ENCODE measurements around the gene STX11. TPM values are rescaled to one million over a fixed set of nuclear protein-coding genes. Genes with fewer than 3 reads are reported as not detected.

Gene STX11
- total RNA-seq, 1 experiment from 2014 or later = 6.6 TPM

DNA sequence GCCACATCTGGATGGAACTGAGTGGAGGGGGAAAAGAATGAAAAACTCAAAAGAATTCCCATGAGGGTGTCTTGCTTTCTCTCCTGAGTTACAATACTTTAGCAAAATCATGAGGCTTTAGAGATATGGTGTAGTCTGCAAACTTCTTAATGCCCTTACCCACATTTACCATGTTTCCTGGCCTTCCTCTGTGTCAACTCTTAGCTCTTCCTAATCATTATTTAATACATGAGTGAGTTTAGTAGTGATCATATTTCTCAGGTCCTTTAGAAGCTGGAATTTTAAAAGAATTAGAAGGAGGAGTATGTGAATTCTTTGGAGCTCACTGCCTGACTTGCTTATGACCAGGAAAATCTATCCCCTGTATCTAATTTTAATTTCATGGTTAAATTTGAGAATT is 39.0 kb downstream of the STX11 start:
- in situ Hi-C loops (cut with HindIII; ENCODE audit: low pct_unique_long_range_greater_than_20kb, low sequenced_read_pairs) = no loop called here
- DNase-seq (ENCODE audit: low read depth, low spot score) = no peak

DNA sequence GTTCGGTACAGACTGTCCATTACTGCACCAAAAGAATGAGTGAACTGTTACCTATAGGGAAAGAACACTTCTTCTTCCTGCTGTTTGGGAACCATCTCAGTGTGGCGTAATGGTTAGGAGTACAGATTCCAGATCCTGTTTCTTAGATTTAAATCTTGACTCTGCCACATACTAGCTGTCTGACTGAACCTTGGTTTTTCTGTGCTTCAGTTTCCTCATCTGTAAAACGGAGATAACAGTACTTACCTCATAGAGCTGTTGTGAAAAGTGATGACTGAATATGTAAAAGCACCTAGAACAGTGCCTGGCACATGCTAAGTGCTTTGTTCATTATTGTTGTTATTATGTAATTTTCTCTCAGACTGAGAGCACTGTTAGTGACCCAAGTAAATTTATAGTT is 39.8 kb downstream of the STX11 start:
- DNase-seq (ENCODE audit: low read depth, low spot score) = no peak
- in situ Hi-C loops (cut with HindIII; ENCODE audit: low pct_unique_long_range_greater_than_20kb, low sequenced_read_pairs) = no loop called here

DNA sequence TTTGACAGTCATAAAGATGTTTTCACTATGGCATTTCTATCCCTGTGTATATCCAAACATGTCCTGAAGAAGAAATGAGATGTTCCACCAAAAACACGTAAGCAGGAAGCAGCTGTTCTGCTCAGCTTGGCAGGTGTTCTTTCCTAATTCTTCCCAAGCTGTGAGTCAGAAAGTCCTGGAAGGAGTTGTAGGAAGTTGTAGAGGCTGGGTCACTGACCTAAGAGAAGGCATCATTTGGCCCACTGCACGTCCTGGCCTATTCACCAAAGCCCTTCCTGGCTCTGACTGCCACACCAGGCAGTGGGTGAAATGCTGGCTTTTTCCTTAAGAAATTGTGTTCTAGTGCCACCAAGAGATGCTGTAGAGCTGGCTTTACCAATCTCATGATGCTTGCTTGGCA is 40.3 kb downstream of the STX11 start:
- in situ Hi-C loops (cut with HindIII; ENCODE audit: low pct_unique_long_range_greater_than_20kb, low sequenced_read_pairs) = no loop called here

DNA sequence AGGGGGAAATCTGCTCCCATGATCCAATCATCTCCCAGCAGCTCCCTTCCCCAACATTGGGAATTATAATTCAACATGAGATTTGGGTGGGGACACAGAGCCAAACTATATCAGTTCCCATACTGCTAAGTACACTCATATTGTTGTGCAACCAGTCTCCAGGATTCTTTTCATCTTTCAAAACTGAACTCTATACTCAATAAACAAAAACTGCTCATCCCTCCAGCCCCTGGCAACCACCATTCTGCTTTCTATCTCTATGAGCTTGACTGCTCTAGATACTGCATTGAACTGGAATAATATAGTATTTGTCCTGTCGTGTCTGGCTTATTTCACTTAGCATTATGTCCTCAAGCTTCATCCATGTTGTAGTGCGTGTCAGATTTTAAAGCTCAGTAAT is 42.9 kb downstream of the STX11 start:
- in situ Hi-C loops (cut with HindIII; ENCODE audit: low pct_unique_long_range_greater_than_20kb, low sequenced_read_pairs) = no loop called here
- no peak for DNase-seq (ENCODE audit: low read depth, low spot score)

More for the DNA sequence above, 40.3 kb downstream of the STX11 start:
- no peak for DNase-seq (ENCODE audit: low read depth, low spot score)

DNA sequence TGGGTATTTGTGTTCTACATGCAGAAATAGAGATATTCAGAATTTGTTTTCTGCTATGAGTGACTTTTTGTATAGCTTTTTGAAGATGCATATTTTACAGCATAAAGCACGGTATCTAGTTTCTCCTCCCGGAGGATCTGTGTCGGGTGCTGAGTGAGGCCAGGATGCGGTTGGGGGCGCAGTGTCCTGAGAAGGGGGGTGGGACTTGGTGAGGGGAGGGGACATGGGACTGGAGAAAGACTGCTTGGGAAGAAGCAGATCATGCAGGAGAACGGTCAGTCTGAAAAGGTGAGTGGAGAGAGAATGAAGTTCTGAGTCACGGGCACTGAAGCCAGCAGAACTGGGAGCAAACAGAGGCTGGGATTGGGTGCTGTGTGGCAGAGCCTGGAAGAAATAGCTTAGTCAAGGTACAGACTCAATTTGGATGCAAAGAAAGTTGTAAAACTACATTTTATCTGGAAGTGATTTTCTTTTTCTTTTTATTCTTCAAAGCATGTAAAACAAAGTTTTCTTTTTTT is 44.0 kb downstream of the STX11 start:
- in situ Hi-C loops (cut with HindIII; ENCODE audit: low pct_unique_long_range_greater_than_20kb, low sequenced_read_pairs) = no loop called here
- DNase-seq (ENCODE audit: low read depth, low spot score) = no peak

DNA sequence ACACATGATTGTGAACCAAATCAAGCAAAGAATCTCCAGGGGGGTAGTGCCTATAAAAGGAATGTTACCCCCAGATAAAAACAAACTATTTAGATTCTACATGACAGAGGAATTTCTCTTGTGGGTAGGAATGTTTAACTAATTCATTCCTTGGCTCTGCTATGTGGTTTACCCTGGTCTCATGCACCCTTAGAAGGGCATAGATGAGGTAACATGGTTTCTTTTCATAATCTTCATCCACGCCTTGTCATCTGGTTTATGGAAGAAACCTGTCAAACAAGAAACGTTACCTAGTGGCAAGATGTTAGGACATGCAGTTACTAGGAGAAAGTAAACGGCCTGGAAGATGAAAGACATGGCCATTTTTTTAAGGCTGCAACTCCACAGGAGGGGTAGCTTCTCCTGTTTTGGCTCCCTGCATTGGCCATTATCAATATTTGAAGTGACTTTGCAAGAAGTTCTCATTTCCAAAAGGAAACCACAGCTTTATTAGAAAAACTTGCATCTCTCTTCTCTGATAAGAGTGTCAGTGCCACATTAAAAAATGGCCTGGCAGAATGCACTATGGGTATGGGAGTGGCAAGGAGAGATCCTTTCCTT is 45.5 kb downstream of the STX11 start:
- no peak for DNase-seq (ENCODE audit: low read depth, low spot score)
- in situ Hi-C loops (cut with HindIII; ENCODE audit: low pct_unique_long_range_greater_than_20kb, low sequenced_read_pairs) = no loop called here

DNA sequence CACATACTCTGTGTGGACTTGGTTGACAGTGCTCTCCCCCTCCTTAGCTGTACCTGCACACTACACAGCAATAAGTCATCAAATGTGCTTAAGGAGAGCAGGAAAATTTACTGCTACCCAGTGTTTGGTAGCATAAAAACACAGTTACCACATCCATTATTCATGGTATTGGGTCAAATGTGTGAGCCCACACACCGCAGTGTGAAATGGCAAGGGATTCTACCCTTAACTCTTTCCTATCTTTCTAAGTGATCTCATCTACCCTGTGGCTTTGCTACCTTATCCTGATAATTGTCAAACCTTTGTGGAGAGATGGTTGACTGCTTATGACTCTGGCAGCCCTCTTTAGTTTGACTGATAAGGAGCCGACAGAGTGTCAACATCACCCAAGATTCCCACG is 47.6 kb downstream of the STX11 start:
- DNase-seq (ENCODE audit: low read depth, low spot score) = no peak
- in situ Hi-C loops (cut with HindIII; ENCODE audit: low pct_unique_long_range_greater_than_20kb, low sequenced_read_pairs) = no loop called here

DNA sequence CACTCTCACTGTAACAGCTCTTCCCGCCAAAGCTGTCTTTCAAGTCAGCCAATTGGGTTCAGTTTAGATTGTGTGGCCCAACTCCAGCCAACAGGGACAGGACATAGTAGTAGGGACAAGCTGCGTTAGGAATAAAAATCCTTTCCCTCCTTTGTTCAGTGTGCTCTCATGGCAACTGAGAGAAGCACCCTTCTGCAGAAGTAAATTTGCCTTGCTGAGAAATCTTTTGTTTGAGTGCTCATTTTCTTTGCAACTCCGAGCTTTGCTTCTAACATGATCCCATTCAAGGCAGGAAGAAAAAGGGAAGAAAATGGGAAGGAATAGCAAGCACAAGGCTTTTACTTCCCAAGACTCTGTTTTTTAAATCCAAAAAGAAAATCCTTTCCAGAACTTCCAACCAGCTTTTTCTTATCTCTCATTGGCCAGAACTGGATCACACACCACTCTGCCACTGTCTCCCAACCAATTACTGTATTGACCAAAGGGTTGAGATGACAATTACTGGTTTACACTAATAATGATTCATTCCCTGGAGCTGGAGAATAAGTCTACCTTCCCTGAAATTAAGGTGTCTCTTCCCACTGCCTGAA is 52.7 kb downstream of the STX11 start:
- no peak for DNase-seq (ENCODE audit: low read depth, low spot score)
- in situ Hi-C loops (cut with HindIII; ENCODE audit: low pct_unique_long_range_greater_than_20kb, low sequenced_read_pairs) = no loop called here

DNA sequence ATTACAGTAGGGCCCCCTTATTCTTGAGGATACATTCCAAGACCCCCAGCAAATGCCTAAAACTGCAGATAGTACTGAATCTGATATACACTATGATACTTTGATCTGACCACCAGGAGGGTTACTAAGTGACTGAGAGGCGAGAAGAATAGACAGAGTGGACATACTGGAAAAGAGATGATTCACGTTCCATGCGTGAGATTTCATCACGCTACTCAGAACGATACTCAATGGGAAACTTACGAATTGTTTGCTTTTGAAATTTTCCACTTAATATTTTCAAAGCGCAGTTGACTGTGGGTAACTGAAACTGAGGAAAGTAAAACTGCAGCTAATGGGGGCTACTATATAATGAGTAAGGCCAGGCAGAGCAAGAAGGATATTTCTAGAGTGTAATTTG is 60.8 kb downstream of the STX11 start:
- no peak for DNase-seq (ENCODE audit: low read depth, low spot score)
- in situ Hi-C loops (cut with HindIII; ENCODE audit: low pct_unique_long_range_greater_than_20kb, low sequenced_read_pairs) = no loop called here

DNA sequence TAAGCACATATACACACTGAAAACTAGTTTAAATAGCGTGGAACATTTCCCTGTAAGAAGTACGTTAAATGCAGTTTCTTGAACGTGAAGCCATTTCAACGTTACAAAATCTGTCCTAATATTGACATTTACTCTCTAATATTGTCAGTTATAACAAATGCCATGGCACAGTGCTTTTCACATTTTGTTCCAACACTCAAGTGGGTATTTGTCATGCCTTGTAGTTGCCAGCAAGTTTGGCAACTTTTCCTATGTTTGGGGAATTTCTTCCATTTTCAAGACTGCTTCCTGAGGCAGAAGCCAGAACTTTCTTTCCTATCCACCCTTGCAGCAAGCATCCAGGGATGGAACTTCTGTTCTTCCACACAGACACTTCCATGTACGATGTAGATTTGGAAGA is 63.0 kb downstream of the STX11 start:
- in situ Hi-C loops (cut with HindIII; ENCODE audit: low pct_unique_long_range_greater_than_20kb, low sequenced_read_pairs) = no loop called here
- DNase-seq (ENCODE audit: low read depth, low spot score) = no peak

DNA sequence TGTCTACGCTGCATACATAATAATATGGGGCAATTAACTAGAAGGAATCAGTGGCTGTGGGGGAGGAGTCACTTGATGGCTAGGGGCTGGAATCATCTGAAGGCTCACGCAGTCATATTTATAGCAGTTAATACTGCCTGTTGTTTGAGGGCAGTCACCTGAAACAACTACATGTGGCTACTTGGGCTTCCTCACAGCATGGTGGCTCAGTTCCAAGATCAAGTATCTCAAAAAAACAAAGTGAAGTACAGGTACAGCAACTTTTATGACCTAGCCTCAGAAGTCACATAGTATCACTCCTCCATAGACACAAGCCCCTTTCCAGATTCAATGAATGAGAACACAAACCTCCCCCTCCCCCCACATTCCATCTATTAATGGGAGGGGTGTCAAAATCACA is 63.7 kb downstream of the STX11 start:
- in situ Hi-C loops (cut with HindIII; ENCODE audit: low pct_unique_long_range_greater_than_20kb, low sequenced_read_pairs) = no loop called here
- DNase-seq (ENCODE audit: low read depth, low spot score) = no peak

DNA sequence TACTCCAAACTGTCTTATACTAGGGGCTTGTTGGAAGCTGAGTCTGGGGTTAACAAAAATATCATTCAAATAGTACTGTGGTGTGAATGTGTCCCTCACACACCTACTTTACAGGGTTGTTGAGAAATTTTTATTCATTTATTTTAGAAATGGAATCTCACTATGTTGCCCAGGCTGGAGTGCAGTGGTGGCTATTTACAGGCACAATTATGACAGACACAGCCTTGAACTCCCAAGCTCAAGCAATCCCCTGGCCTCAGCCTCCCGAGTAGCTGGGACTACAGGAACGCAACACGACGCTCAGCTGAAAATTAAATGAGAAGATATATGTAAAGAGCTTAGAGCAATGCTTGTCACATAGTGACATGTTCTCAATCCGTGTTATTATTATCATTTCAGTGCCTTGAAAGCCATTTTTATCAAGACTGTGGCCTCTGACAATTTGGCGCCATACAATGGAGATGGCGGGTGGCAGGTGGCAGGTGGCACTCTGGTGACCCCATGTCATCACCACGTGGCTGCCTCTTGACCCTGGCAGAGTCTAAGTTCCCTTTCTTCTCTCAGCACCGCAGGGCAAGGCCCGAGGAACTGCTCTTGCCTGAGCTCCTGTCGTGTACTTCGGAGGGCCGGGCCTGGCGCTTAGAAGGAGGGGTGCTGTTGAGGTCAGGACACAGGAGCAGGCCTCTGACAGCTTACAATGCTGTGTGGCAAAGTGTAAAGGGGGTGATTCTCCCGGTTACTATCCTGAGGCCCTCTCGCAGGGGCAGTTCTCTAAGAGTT is 64.5 kb downstream of the STX11 start:
- DNase-seq (ENCODE audit: low read depth, low spot score) = no peak
- in situ Hi-C loops (cut with HindIII; ENCODE audit: low pct_unique_long_range_greater_than_20kb, low sequenced_read_pairs) = no loop called here

DNA sequence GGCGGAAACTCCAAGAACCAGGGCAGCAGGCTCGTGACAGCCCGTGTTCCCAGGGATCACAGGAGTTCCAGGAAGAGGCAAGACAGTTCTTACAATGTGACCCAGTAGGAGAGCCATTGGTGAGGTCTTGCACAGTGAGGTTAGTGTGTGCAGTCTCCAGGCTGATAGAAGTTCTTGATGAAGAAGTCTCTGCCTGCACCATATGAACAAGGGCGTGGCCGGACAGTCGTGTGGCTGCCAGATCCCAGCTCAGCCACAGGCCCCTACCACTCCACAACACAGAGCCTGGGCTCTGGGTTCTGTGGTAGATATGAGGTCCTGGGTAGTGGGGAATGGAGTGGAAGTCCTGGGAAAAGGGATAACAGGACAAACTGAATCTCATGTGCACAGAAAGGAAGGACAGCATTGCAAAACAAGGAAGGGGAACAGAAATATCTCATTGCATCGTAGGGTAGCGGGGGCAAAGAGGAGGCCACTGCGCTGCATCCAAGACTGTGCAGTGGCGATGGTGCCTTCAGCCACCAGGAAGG is 65.2 kb downstream of the STX11 start:
- peak; percentile 52 for DNase-seq (ENCODE audit: low read depth, low spot score)
- in situ Hi-C loops (cut with HindIII; ENCODE audit: low pct_unique_long_range_greater_than_20kb, low sequenced_read_pairs) = no loop called here

DNA sequence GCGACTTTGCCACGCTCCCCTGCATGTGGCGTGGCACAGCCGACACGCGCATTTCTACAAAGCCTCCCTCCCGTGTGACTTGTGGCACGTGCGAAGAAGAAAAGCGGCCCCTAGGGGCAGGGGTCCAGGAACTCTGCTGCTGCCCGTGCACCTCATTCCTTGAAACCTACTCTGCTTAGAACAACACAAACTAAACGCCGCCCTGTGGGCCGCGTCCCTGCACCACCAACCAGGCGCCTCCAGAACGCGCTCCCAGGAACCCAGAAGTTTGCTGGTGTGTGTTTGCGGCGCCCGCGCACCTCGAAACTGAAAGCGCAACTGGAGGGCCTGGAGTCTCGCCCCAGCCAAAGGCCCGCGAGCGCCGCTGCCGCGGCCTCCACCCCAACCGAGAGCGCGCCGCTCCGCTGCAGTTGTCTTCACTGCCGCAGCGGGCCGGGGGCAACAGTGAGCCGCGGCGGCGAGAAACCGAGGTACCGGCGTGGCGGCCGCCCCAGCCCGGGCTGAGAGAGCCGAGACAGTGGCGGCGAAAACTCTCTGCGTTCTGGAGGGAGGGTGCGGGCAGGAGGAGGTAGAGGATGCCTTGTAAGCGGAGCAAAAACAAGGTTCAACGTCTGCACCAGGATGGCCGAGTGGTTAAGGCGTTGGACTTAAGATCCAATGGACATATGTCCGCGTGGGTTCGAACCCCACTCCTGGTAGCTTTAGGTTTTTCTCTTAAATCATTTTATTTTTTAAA is 65.8 kb downstream of the STX11 start:
- peak; percentile 93 for DNase-seq (ENCODE audit: low read depth, low spot score)
- in situ Hi-C loops (cut with HindIII; ENCODE audit: low pct_unique_long_range_greater_than_20kb, low sequenced_read_pairs) = no loop called here

DNA sequence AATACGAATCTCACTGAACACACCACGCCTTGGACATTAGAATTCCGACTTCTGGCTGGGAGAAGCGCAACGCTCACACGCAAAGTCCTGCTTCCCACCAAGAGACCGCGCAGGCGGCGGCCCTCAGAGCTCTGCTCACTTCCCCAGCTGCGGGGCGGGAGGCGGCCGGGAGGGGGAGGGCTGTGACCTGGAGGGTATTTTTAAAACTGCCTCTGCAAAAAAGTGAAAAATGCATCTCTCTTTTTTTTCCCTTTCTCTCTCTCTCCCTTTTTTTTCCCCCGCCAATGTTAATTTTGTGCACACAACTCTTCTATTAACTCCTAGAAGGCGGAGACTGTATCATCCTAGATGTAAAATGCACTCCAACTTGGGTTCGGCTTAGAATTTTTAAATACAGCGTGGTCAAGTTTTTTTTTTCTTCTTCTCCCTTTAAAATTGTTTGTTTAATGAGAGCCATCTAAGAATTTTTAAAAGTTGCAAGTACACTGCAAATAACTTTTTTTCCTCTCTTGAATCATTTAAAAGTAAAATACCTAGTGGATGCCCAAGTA is 66.4 kb downstream of the STX11 start:
- in situ Hi-C loops (cut with HindIII; ENCODE audit: low pct_unique_long_range_greater_than_20kb, low sequenced_read_pairs) = no loop called here
- no peak for DNase-seq (ENCODE audit: low read depth, low spot score)

DNA sequence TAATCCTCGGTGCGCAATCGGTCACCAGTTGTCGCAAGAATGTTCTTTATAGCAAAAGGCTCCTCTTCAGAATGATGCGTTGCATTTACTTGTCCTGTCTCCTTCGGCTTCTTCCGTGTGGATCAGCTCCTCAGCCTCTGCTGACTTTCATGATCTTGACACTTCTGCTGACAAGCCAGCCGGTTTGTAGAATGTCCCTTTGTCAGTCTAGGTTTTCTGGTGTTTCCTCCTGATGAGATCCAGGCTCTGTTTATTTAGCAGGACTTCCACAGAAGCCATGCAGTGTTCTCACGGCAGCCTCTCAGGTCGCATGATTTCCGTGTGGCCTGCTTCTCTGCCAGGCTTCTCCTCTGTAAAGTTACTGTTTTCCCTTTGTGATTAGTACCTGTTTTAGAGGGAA is 66.9 kb downstream of the STX11 start:
- peak; percentile 85 for DNase-seq (ENCODE audit: low read depth, low spot score)
- in situ Hi-C loops (cut with HindIII; ENCODE audit: low pct_unique_long_range_greater_than_20kb, low sequenced_read_pairs) = no loop called here

DNA sequence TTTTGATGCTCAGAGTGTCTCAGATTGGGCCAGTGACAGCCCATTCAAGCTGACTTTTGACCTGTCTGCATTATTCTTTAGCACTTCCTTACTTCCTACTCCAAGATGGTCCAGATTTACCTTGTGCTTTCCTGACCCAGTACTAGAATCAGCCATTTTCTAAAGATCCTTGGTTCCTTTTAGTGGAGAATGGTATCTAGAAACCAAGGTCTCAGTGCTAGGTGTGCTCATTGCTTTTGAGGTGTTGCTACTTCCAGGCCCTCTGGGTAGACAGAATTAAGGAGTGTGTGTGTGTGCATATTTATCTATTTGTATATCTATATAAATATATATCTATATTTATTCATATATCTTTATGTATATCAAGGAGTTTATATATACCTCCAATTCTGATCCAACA is 67.5 kb downstream of the STX11 start:
- DNase-seq (ENCODE audit: low read depth, low spot score) = no peak
- in situ Hi-C loops (cut with HindIII; ENCODE audit: low pct_unique_long_range_greater_than_20kb, low sequenced_read_pairs) = no loop called here
